Testis (tissue), 3 donors: ENCODE data around the gene PRM1. TPM values are rescaled to one million over a fixed set of nuclear protein-coding genes. Genes with fewer than 3 reads are reported as not detected.
A peak's percentile ranks its signal among the peaks of the same experiment; 100 is the strongest.
"Not testable (repeated sequence)": the region's sequence is repeated elsewhere in the genome, so short reads cannot be mapped to it uniquely, and the experiment has no call there.

ENCODE experiments used
- DNase-seq: peaks from one replicate; pipeline ENCODE4 v3.0.0-alpha.2; 2019
- H3K27ac ChIP-seq, 2 donors: fragments of 200-600 bp; sonication (generic); one replicate each; pipeline ENCODE4 v1.5.1; 2019
- H3K27me3 ChIP-seq: fragments of 200-600 bp; sonication (generic); one replicate; pipeline ENCODE4 v1.5.1; 2019
- H3K36me3 ChIP-seq: fragments of 200-600 bp; sonication (generic); one replicate; pipeline ENCODE4 v1.5.1; 2017; ENCODE audit warnings: low read depth; ENCODE audit errors: missing control alignments
- H3K4me1 ChIP-seq: fragments of 200-600 bp; sonication (generic); one replicate; pipeline ENCODE4 v1.5.1; 2019
- H3K4me3 ChIP-seq, 2 donors: fragments of 200-600 bp; sonication (generic); one replicate each; pipeline ENCODE4 v1.5.1; 2017 to 2019
- H3K9me3 ChIP-seq: fragments of 200-600 bp; sonication (generic); one replicate; pipeline ENCODE4 v1.5.1; 2017
- POLR2A ChIP-seq: fragments of 450-650 bp; IDR thresholded peaks from one replicate; pipeline ENCODE4 v1.6.1; 2017; ENCODE audit warnings: antibody characterized with exemption, mild to moderate bottlenecking, moderate library complexity
- WGBS, 2 donors: methylation state at CpG; one replicate each; pipeline ENCODE4 v1.1.5; 2018; 5-methylcytosine and 5-hydroxymethylcytosine counted together
- intact Hi-C: fragments of 100-400 bp; cut with DNase I; formaldehyde crosslinking; loops from one replicate; pipeline ENCODE4 v1.15.1; 2023; ENCODE audit warnings: low total_unique reads
- polyA plus RNA-seq: library from polyadenylated mRNA; stranded (reverse); fragments of 350-450 nt; fragmentation: Illumina TruSeq; extraction: RNeasy Lipid Tissue Mini Kit (QIAGEN cat#74804); gene quantifications from one replicate; pipeline ENCODE4 v1.2.3, GENCODE V29; 2014; ENCODE audit warnings: low read depth, low replicate concordance; ENCODE audit not compliant: insufficient read depth
- total RNA-seq, 2 donors: library from RNA; depleted of rRNA; stranded (reverse); fragments of >200 nt; gene quantifications; one replicate each; pipeline ENCODE4 v1.2.3, GENCODE V29; 2016
- TF ChIP-seq, protein P1 (sequence below), 3 experiments: fragments of 450-650 bp in 2 of 3; fragments of 200-600 bp in 1 of 3; sonication (generic) in 1 of 3; IDR thresholded peaks; one replicate each; pipeline ENCODE4 v1.5.1; 2016 to 2019; ENCODE audit warnings: antibody characterized with exemption in 3 of 3, mild to moderate bottlenecking in 2 of 3, moderate library complexity in 1 of 3

The PRM1 gene
- total and polyA plus RNA-seq, 3 donors from 2014 or later: 7,819 to 32,936 (median 15,171) TPM

DNA sequence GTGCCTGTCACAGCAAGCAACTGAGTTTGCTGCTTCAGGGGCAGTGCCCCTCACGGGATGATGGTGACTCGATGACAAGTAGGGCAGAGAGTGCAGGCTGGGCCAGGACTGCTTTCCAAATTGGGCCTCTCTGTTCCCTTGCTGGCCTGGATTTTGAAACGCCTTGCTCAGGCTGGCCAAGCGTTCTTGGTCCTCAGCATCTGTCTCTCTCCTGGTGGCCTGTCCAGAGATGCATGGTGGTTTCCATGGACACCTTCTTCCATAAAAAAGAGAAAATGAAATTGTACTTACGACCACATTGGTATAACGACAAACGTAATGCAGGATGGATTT, 19.4 kb upstream of the PRM1 start:
- no peak for DNase-seq
- H3K27ac ChIP-seq: no peak overlapping the region
- WGBS, 2 donors: 79 to 87% methylated on average over 6 to 7 of the region's 7 CpGs
- no peaks in the 10 kb centered on the region for H3K36me3 ChIP-seq
- no peaks in the 10 kb centered on the region for H3K9me3 ChIP-seq
- no peak overlapping the region for H3K4me3 ChIP-seq
- H3K4me1 ChIP-seq: peaks cover 16% of the 10 kb centered on the region
- intact Hi-C loops: no loop called here
- no peaks in the 10 kb centered on the region for H3K27me3 ChIP-seq
- TF ChIP-seq, protein P1, sequence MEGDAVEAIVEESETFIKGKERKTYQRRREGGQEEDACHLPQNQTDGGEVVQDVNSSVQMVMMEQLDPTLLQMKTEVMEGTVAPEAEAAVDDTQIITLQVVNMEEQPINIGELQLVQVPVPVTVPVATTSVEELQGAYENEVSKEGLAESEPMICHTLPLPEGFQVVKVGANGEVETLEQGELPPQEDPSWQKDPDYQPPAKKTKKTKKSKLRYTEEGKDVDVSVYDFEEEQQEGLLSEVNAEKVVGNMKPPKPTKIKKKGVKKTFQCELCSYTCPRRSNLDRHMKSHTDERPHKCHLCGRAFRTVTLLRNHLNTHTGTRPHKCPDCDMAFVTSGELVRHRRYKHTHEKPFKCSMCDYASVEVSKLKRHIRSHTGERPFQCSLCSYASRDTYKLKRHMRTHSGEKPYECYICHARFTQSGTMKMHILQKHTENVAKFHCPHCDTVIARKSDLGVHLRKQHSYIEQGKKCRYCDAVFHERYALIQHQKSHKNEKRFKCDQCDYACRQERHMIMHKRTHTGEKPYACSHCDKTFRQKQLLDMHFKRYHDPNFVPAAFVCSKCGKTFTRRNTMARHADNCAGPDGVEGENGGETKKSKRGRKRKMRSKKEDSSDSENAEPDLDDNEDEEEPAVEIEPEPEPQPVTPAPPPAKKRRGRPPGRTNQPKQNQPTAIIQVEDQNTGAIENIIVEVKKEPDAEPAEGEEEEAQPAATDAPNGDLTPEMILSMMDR (IDR thresholded peaks at IDR 0.05): no peak
- TF ChIP-seq POLR2A: no peak

DNA sequence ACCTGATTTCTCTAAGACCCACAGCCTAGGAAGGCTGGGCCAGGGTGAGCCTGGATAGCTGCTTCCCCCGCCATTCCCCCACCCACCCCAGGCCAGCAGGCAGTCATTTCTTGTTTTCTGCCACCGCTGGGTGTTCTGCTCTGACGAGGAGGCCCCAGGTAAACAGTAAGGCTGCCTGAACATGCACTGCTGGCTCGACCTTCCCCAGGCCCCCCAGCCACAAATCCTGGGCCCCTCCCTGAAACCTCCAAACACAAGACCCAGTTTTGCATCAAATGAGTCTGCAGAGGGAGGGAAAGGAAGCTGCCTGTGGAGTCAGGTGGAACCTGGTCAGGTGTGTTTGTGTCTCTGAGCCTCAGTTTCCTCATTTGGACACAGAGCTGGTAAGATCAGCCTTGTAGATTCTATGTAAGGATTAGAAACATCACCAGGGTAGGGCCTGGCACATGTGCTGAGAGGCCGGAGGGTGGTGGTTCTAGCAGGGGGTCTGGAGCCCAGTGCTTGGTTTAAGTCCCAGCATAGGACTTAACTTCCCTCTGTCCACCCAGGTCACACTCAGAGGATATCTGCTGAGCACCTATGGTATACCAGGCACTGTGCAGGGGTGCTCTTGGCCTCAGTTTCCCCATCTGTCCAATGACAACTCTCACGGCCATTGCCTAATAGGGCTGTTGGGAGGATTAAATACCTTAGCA, 18.9 kb upstream of the PRM1 start:
- 91 to 93% methylated on average over 4 to 6 of the region's 6 CpGs for WGBS, 2 donors
- no peak for DNase-seq
- intact Hi-C loops: no loop called here
- no peaks in the 10 kb centered on the region for H3K36me3 ChIP-seq
- no peak overlapping the region for H3K27ac ChIP-seq
- no peaks in the 10 kb centered on the region for H3K27me3 ChIP-seq
- no peak for TF ChIP-seq POLR2A
- TF ChIP-seq, protein P1 (IDR thresholded peaks at IDR 0.05): no peak
- peaks cover 16% of the 10 kb centered on the region for H3K4me1 ChIP-seq
- H3K9me3 ChIP-seq: no peaks in the 10 kb centered on the region
- H3K4me3 ChIP-seq: no peak overlapping the region

DNA sequence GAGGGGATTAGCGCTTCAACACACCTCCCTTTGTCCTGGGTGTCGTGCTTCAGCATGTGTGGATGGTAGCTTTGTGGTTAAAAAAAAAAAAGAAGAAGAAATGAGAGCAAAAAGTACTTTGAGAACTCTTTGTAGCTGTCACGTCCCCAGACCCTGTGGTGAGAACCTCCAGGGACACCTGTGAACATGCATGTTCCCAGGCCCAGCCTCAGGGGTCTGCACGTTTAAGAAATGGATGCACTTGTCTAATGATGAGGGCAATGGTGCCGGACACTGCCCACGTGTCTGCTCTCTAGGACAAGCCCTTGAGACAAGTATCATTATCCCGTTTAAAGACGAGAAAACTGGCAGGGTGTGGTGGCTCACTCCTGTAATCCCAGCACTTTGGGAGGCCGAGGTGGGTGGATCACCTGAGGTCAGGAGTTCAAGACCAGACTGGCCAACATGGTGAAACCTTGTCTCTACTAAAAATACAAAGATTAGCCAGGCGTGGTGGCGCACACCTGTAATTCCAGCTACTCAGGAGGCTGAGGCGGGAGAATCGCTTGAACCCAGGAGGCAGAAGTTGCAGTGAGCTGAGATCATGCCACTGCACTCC, 17.9 kb upstream of the PRM1 start:
- H3K36me3 ChIP-seq, DNase-seq, H3K27me3 ChIP-seq, H3K4me3 ChIP-seq, intact Hi-C loops, H3K9me3 ChIP-seq, H3K27ac ChIP-seq: not testable (repeated sequence)
- 81 to 83% methylated on average over 13 of the region's 13 CpGs for WGBS, 2 donors
- peaks cover 16% of the 10 kb centered on the region for H3K4me1 ChIP-seq

DNA sequence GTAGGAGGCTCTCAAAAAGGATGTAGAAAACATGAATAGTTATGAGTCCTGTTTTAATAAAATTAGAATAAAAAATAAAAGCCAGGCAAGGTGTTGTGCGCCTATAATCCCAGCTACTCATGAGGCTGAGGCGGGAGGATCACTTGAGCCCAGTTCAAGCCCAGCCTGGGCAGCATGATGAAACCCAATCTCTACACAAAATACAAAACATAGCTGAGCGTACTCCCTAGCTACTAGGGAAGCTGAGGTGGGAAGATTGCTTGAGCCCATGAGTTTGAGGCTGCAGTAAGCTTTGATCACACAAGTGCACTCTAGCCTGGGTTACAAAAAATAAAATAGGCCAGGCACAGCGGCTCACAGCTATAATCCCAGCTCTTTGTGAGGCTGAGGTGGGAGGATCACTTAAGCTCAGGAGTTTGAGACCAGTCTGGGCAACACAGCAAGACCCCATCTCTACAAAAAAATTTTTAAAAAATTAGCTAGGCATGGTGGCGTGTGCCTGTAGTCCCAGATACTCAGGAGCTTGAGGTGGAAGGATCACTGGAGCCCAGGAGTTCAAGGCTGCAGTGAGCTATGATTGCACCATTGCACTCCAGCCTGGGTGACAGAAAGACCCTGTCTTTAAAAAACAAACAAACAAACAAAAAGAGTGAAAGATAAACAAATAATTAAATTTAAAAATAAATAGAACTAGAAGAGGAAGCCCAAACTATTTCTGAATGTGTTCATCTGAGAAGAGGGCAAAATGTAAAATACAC, 17.2 kb upstream of the PRM1 start:
- no peaks in the 10 kb centered on the region for H3K27me3 ChIP-seq
- H3K4me3 ChIP-seq: no peak overlapping the region
- peaks cover 16% of the 10 kb centered on the region for H3K4me1 ChIP-seq
- no peak for TF ChIP-seq POLR2A
- WGBS, 2 donors: 74 to 87% methylated on average over 5 of the region's 5 CpGs
- no peaks in the 10 kb centered on the region for H3K36me3 ChIP-seq
- H3K27ac ChIP-seq: no peak overlapping the region
- no peak for DNase-seq
- no peaks in the 10 kb centered on the region for H3K9me3 ChIP-seq
- intact Hi-C loops: no loop called here

DNA sequence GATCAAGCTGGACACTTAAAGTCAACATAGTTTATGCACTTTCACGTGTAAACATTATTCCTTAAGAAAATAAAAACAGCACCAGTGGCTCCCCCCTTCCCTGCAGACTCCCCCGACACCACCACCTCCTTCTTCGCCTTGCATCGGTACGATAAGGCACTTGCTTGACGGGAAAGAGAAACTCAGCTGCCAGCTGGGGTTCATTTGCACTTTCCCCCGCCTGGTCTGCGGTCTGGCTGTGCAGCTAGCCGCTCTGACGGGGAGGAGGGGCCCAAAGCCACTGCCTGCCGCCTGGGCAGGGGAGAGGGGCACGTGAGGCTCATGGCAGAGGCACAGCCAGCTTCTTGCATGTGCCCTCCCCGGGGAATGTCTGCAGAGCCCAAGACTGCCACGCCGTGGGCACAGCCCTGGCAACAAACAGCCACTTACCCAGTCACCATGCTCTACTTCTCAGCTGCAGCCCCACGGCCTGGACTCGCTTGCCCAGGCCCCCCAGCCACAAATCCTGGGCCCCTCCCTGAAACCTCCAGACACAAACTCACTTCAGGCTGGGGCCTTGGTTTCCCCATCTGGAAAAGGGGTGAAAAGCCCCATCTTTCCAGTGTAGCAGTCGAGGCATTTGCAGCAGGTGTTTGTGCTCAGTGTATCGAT, 16.5 kb upstream of the PRM1 start:
- TF ChIP-seq, protein P1 (IDR thresholded peaks at IDR 0.05): no peak
- no peak for TF ChIP-seq POLR2A
- Histone ChIP-seq H3K4me3 (no peak overlapping the region), H3K27me3 (no peaks in the 10 kb centered on the region), H3K4me1 (peaks cover 16% of the 10 kb centered on the region), H3K27ac (peak overlapping the region in 1 of 2 donors; percentile 44), H3K36me3 (no peaks in the 10 kb centered on the region), H3K9me3 (no peaks in the 10 kb centered on the region)
- intact Hi-C loops: no loop called here
- WGBS, 2 donors: 27 to 54% methylated on average over 10 to 19 of the region's 19 CpGs
- peak; percentile 63 for DNase-seq
